ENCODE data around the gene MBD3L1. TPM values are rescaled to one million over a fixed set of nuclear protein-coding genes. Genes with fewer than 3 reads are reported as not detected.

The MBD3L1 gene
- not detected for total RNA-seq
- not detected for polyA plus RNA-seq
- long read RNA-seq, donor 1: 0 reads
- long read RNA-seq, donor 2: 0 reads

DNA sequence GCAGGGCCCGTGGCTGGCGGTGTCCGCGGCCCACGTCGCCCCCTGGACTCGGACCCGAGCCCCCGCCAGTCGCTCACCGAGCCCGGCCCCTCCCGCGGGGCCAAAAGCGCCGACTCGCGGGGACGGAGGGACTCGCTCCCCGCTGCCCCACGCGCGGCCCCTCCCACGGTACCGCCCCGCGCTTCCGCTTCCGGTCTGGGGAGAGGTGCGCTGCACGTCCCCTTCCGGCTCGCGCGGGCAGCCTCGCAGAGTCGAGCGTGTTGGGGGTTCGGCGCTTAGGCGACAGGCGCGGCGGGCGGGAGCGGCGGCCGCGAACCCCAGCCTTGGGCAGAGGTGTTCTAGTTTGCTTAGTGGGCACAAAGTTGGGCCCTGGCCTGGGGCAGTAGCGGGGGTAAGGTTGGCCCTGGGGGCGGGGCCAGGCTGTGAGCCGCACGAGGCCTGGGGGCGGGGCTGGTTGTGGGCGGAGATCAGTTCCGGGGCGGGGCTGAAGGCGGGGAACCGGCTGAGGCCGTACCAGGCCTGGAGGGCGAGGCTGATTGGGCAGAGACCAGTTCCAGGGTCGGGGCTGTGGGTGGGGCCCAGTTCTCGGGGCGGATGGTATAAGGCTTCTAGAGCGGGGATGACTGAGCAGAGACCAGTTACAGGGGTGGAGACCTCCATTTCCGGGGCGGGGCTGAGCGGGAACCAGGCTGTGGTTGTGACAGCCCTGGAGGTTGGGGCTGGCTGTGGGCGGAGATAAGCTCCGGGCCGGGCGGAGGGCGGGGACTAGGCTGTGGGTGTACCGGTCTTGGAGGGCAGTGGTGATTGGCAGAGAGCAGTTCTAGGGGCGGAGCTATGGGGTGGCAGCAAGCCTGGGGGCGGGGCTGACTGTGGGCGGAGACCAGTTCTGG lies at the start of gene MBD3L1, which contains the start of gene ZNF558:
TSS of gene MBD3L1 (plus strand) at position 246 of the 890 bp plus-strand sequence. CDS start 10,302 bp downstream, outside the sequence.
TSS of gene ZNF558 (minus strand) at position 173 of the 890 bp plus-strand sequence. CDS start 9,645 bp downstream, outside the sequence.
- 0 to 7% (median 2%) methylated on average over 28 to 78 of the region's 78 CpGs for WGBS, 5 donors
- H3K27ac ChIP-seq: peak within 1 kb of the TSS; percentile 95 to 98 (median 98)
- intact Hi-C loops (cut with DNase I; ENCODE audit: low total_unique reads): no loop called here
- peaks cover 6 to 23% (median 12%) of the 10 kb centered on the region in 6 donors for H3K4me1 ChIP-seq
- peak; percentile 100 for DNase-seq
- peaks cover 0 to 25% (median 3%) of the 10 kb centered on the region in 6 donors for H3K36me3 ChIP-seq
- H3K9me3 ChIP-seq: peaks cover 0 to 14% (median 0%) of the 10 kb centered on the region in 8 donors
- H3K4me3 ChIP-seq: peak within 1 kb of the TSS; percentile 68 to 91 (median 85)
- no peaks in the 10 kb centered on the region for H3K27me3 ChIP-seq (replicated peaks in 1 of 7)
- TF ChIP-seq, protein P1, sequence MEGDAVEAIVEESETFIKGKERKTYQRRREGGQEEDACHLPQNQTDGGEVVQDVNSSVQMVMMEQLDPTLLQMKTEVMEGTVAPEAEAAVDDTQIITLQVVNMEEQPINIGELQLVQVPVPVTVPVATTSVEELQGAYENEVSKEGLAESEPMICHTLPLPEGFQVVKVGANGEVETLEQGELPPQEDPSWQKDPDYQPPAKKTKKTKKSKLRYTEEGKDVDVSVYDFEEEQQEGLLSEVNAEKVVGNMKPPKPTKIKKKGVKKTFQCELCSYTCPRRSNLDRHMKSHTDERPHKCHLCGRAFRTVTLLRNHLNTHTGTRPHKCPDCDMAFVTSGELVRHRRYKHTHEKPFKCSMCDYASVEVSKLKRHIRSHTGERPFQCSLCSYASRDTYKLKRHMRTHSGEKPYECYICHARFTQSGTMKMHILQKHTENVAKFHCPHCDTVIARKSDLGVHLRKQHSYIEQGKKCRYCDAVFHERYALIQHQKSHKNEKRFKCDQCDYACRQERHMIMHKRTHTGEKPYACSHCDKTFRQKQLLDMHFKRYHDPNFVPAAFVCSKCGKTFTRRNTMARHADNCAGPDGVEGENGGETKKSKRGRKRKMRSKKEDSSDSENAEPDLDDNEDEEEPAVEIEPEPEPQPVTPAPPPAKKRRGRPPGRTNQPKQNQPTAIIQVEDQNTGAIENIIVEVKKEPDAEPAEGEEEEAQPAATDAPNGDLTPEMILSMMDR (IDR thresholded peaks at IDR 0.05 in 8 of 11, conservative IDR thresholded peaks at IDR 0.05 in 3 of 11): peak in 9 of 11 experiments; percentile 30 to 70 (median 53)
- peak; percentile 95 to 98 (median 95) for TF ChIP-seq POLR2AphosphoS5 (IDR thresholded peaks at IDR 0.05)
- peak in 2 of 3 donors; percentile 27 to 38 for TF ChIP-seq POLR2A (IDR thresholded peaks at IDR 0.05)

DNA sequence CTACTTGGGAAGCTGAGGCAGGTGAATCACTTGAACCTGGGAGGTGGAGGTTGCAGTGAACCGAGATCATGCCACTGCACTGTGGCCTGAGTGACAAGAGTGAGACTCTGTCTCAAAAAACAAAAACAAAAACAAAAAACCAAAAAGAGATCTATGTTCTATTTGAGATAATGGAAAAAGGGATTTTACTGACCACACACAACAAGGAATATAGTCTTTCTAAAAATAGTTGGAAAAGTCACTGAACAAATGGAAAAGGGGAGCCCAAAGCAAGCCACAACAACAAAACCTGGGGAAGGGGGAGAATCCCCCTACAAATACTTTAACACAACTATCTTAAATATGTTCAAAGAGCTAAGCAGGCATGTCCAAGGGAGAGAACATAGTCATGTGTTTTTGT lies 37.4 kb upstream of the MBD3L1 start:
- H3K27ac ChIP-seq: no peak overlapping the region
- H3K4me3 ChIP-seq: no peak overlapping the region
- intact Hi-C loops (cut with DNase I; ENCODE audit: low total_unique reads): no loop called here
- TF ChIP-seq POLR2A (IDR thresholded peaks at IDR 0.05): no peak
- TF ChIP-seq POLR2AphosphoS5 (IDR thresholded peaks at IDR 0.05): no peak
- no peaks in the 10 kb centered on the region for H3K4me1 ChIP-seq
- DNase-seq: no peak
- no peaks in the 10 kb centered on the region for H3K36me3 ChIP-seq
- H3K27me3 ChIP-seq (replicated peaks in 1 of 7): peaks cover 0 to 4% (median 0%) of the 10 kb centered on the region in 7 donors
- WGBS, 5 donors: 48 to 70% (median 65%) methylated on average over 1 of the region's 1 CpG
- peaks cover 0 to 58% (median 41%) of the 10 kb centered on the region in 8 donors for H3K9me3 ChIP-seq

DNA sequence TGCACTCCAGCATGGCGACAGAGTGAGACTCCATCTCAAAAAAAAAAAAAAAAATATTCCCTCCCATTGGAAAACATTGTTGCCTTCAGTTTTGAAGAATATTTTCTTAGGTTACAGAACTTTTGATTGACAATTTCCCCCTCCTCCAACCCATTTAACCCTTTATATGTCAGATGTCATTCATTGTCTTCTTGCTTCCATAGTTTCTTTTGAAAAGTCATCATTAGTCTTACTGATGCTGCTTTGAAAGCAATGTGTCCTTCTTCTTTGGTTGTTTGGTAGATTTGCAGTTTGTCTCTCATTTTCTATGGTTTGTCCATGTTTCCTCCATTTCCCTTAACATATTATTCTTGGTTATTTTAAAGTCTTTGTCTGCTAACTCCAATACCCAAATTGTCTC lies 25.5 kb upstream of the MBD3L1 start:
- no peaks in the 10 kb centered on the region for H3K4me1 ChIP-seq
- H3K36me3 ChIP-seq: peaks cover 16 to 82% (median 49%) of the 10 kb centered on the region in 6 donors
- no peak overlapping the region for H3K27ac ChIP-seq
- no peak for DNase-seq
- H3K9me3 ChIP-seq: peaks cover 34 to 100% (median 99%) of the 10 kb centered on the region in 8 donors
- TF ChIP-seq POLR2AphosphoS5 (IDR thresholded peaks at IDR 0.05) (no peak), POLR2A (IDR thresholded peaks at IDR 0.05) (no peak)
- TF ChIP-seq, protein P1 (IDR thresholded peaks at IDR 0.05 in 8 of 11, conservative IDR thresholded peaks at IDR 0.05 in 3 of 11): no peak
- WGBS, 5 donors: 94 to 100% (median 100%) methylated on average over 1 of the region's 1 CpG
- intact Hi-C loops (cut with DNase I; ENCODE audit: low total_unique reads): no loop called here
- H3K4me3 ChIP-seq: no peak overlapping the region
- no peaks in the 10 kb centered on the region for H3K27me3 ChIP-seq (replicated peaks in 1 of 7)

DNA sequence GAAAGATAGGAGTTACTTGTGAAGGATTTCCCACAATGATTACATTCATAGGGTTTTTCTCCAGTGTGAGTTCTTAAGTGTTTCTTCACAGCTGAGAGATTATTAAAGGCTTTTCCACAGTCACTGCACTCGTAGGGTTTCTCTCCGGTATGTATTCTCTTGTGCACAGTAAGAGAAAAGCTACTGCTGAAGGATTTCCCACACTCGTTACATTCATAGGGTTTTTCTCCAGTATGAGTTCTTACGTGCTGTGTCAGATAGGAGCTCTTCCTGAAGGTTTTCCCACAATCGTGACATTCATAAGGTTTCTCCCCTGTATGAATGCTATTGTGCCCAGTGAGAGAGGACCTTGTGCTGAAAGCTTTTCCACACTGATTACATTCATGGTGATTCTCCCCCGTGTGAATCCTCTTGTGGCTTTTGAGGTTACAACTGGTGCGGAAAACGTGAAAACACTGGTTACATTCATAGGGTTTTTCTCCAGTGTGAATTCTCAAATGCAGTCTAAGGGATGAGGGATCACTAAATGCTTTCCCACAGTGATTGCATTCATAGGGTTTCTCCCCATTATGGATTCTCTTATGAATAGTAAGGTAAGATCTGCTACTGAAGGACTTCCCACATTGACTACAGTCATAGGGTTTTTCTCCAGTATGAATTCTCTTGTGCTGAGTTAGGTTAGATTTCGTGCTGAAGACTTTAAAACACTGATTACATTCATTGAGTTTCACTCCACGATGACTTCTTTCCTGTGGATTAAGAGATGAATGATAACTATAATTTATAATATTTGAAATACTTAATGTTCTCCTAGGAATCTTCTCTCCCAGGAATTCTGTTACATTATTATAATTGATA lies 20.6 kb upstream of the MBD3L1 start:
- Histone ChIP-seq H3K27ac (no peak overlapping the region), H3K27me3 (replicated peaks in 1 of 7) (no peaks in the 10 kb centered on the region), H3K4me1 (no peaks in the 10 kb centered on the region), H3K4me3 (no peak overlapping the region), H3K9me3 (peaks cover 57 to 100% (median 100%) of the 10 kb centered on the region in 8 donors), H3K36me3 (peaks cover 28 to 98% (median 83%) of the 10 kb centered on the region in 6 donors)
- no peak for DNase-seq
- TF ChIP-seq, protein P1 (IDR thresholded peaks at IDR 0.05 in 8 of 11, conservative IDR thresholded peaks at IDR 0.05 in 3 of 11): no peak
- TF ChIP-seq POLR2A (IDR thresholded peaks at IDR 0.05) (no peak), POLR2AphosphoS5 (IDR thresholded peaks at IDR 0.05) (no peak)
- 93 to 96% (median 95%) methylated on average over 10 of the region's 10 CpGs for WGBS, 5 donors
- intact Hi-C loops (cut with DNase I; ENCODE audit: low total_unique reads): no loop called here
